Measurements from ENCODE around the gene GAD2.

DNA sequence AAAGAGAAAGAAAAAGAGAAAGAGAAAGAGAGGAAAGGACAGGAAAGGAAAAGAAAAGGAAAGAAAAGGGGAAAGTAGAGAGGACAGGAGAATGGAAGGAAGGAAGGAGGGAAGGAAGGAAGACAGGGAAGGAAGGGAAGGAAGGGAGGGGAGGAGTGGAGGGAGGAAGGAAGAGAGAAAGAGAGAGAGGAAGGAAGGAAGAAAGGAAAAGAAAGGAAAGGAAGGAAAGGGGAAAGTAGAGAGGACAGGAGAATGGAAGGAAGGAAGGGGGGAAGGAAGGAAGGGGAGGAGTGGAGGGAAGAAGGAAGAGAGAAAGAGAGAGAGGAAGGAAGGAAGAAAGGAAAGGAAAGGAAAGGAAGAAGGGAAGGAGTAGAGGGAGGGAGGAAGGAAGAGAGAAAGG lies 125.1 kb downstream of the GAD2 start:
- TF ChIP-seq, protein P1, sequence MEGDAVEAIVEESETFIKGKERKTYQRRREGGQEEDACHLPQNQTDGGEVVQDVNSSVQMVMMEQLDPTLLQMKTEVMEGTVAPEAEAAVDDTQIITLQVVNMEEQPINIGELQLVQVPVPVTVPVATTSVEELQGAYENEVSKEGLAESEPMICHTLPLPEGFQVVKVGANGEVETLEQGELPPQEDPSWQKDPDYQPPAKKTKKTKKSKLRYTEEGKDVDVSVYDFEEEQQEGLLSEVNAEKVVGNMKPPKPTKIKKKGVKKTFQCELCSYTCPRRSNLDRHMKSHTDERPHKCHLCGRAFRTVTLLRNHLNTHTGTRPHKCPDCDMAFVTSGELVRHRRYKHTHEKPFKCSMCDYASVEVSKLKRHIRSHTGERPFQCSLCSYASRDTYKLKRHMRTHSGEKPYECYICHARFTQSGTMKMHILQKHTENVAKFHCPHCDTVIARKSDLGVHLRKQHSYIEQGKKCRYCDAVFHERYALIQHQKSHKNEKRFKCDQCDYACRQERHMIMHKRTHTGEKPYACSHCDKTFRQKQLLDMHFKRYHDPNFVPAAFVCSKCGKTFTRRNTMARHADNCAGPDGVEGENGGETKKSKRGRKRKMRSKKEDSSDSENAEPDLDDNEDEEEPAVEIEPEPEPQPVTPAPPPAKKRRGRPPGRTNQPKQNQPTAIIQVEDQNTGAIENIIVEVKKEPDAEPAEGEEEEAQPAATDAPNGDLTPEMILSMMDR (IDR thresholded peaks at IDR 0.05): no peak
- no peak for TF ChIP-seq POLR2A (IDR thresholded peaks at IDR 0.05)

All from Peyer's patch (tissue), 4 donors.